ENCODE data around the gene C16orf82. TPM values are rescaled to one million over a fixed set of nuclear protein-coding genes. Genes with fewer than 3 reads are reported as not detected.

C16orf82 gene
- total and polyA plus RNA-seq, 9 of the 15 experiments (the other 6 are each of a cell fraction or from before 2014, with no cell fraction given), result not detected

- TF ChIP-seq PBX2 (CRISPR knock-in tag; IDR thresholded peaks at IDR 0.05; ENCODE audit: low read depth) (no peak), PBX2 (tag; conservative IDR thresholded peaks at IDR 0.05; ENCODE audit: low read depth) (no peak), ARID3B (CRISPR knock-in tag; IDR thresholded peaks at IDR 0.05; ENCODE audit: borderline replicate concordance) (no peak), REST (IDR thresholded peaks at IDR 0.05; ENCODE audit: borderline replicate concordance) (peak; percentile 27; the same call in 1 of the 2 replicates), REST (CRISPR knock-in tag; IDR thresholded peaks at IDR 0.05; ENCODE audit: low read depth) (no peak), STAG1 (CRISPR knock-in tag; IDR thresholded peaks at IDR 0.05; ENCODE audit: borderline replicate concordance) (no peak), YY1 (IDR thresholded peaks at IDR 0.05; ENCODE audit: borderline replicate concordance in 1 of 3, control insufficient read depth in 1 of 3, extremely low read depth in 1 of 3, insufficient read depth in 3 of 3, insufficient read length in 1 of 3, insufficient replicate concordance in 2 of 3, low read depth in 1 of 3, low read length in 2 of 3) (peak in 1 of 3 experiments; percentile 55), NFYB (IDR thresholded peaks at IDR 0.05; ENCODE audit: extremely low read depth, insufficient read length) (peak; percentile 29), USF2 (CRISPR knock-in tag; IDR thresholded peaks at IDR 0.05) (peak; percentile 85), NCOA4 (IDR thresholded peaks at IDR 0.05; ENCODE audit: partially characterized antibody) (no peak), ATF7 (IDR thresholded peaks at IDR 0.05) (no peak), ELK1 (CRISPR knock-in tag; IDR thresholded peaks at IDR 0.05) (no peak), POLR3G (IDR thresholded peaks at IDR 0.05; ENCODE audit: extremely low read depth, insufficient read length, insufficient replicate concordance) (no peak)
Measured at GRCh38 chr16:27025581-27025980, 41.1 kb upstream of the C16orf82 start (continued).
